ENCODE measurements around the gene KCNK18.

The KCNK18 gene

GRCh38 chr10:117250411-117250810, 53.1 kb downstream of the KCNK18 start:
- DNase-seq (ENCODE audit: low spot score) = no peak

GRCh38 chr10:117253908-117254307, 56.6 kb downstream of the KCNK18 start:
- no peak for DNase-seq (ENCODE audit: low spot score)

DNA sequence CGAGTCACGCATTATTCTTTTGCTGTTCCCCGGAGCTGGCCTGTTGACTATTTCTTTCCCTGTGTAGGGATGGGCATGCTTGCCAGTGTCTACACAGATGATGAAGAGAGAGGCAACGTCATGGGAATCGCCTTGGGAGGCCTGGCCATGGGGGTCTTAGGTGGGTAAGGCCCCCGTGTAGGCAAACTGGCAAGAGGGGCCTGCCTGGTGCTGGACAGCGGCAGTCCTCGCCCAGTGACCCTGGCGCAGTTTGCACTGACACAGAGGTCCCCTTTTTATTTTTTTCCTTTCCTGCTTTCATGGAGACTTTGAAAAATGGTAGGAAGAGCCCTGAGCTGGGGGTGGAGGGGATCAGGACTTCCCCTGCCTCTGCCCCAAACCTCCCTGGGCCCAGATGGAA, 57.0 kb downstream of the KCNK18 start:
- no peak for DNase-seq (ENCODE audit: low spot score)

GRCh38 chr10:117254774-117255735, 57.8 kb downstream of the KCNK18 start:
- no peak for DNase-seq (ENCODE audit: low spot score)

DNA sequence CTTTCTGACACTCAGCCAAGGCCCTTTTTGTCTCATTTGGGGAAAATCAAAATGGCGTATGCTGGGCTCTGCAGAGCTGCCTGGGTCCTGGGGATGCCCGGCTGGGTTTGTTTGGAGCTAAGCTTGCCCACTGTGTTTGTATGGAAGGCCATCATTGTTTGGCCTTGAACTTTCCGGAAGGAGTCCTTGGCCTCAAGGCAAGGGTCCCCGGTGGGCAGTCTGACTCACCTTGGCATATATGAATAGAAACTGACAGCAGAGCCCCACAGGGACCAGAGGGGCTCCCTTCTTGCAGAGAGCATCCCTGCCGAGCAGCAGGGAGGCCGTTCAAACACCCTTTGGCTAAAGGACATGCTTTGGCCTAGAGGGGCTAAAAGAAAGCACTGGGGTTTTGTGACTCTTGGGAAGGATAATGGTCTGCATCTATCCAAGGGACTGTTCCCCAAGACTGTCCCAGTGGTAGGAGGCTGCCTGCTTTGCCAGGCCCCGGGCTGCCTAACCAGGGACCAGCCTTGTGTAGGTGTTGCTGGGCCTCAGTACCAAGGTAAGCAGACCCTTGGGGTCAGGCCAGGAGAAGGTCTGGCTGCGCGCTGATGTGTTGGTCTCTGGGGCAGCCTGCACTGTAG, 58.7 kb downstream of the KCNK18 start:
- DNase-seq (ENCODE audit: low spot score) = no peak

DNA sequence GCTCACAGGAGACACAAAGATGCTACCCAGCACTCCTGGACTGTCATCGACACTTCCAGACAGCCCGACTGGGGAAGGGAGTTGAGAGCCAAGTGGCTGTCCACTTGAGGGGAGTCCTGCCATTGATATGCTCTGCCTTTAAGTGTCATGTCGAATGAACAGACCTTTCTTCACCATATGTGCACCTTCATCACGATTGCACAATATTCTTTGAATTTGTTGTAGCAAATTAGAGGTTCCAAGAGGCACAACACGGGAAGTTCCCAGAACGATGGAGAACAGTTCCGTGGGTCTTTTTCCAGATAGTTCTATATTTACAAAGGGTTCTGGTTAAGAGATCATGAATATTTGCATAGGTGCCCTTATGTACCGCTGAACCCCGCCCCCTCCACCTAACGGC, 59.6 kb downstream of the KCNK18 start:
- DNase-seq (ENCODE audit: low spot score) = no peak

DNA sequence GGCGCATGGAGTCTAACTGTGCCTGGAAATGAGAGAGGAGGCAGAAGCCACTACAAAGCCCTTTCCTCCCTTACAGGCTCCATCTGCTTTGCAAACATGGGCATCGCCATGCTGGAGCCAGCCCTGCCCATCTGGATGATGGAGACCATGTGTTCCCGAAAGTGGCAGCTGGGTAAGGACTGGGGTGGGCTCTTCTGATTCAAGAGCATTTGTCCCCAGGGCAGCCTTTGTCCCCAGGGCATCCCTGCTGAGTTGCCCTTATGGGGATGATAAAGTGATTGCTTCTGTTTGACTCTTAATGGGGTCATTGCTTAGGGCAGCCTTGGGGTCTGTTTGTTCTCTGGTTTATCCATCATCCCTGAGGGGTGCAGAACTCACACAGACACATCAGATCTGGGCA, 60.4 kb downstream of the KCNK18 start:
- DNase-seq (ENCODE audit: low spot score) = no peak

DNA sequence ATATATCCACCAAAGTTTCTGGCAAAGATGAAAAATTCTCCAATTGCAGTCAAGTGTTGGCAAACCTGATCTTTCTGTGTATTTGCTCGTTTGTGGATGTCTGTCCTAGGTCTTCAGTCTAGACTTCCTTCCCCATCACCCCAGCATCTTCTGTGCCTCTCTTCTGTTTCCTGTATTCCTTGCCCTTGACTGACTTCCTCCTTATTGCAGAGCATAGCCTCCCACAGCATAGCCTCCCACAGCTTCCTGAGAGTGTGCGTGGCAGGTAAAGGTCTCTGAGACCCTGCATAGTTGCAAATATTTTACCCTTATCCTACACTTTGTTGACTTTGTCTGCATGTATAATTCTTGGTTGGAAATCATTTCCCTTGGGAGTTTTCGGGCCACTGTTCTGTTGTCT, 62.0 kb downstream of the KCNK18 start:
- no peak for DNase-seq (ENCODE audit: low spot score)
